H1 (cell line): ENCODE data around the gene TMEM271. TPM values are rescaled to one million over a fixed set of nuclear protein-coding genes. Genes with fewer than 3 reads are reported as not detected.

ENCODE experiments used
- CTCF ChIA-PET: fragments of 300-600 bp; sonication (Branson Sonifier 250); formaldehyde crosslinking; loops from one replicate; lab custom pipeline; 2021; ENCODE audit not compliant: partially characterized antibody; lab: Charles Lee
- POLR2A ChIA-PET: fragments of 300-600 bp; sonication (Branson Sonifier 250); formaldehyde crosslinking; loops from one replicate; lab custom pipeline; 2021; ENCODE audit warnings: inconsistent platforms; ENCODE audit not compliant: partially characterized antibody; lab: Charles Lee
- DNase-seq, 2 experiments: peaks; one replicate each; pipeline versions ENCODE4 v3.0.0 to v3.0.0-alpha.2; 2010 to 2022; ENCODE audit warnings: low spot score in 2 of 2, low read depth in 1 of 2, mixed read lengths in 1 of 2
- FAIRE-seq: peaks from 2 replicates; lab custom pipeline; 2011; peaks lifted over from hg19 to GRCh38; lab: Jason Lieb, UNC
- H2AFZ ChIP-seq: 2 replicates; pipeline ENCODE4 v1.8.1; 2012; ENCODE audit warnings: low read length, inconsistent platforms
- H2AK5ac ChIP-seq: 2 replicates; pipeline ENCODE4 v1.6.1; 2013; ENCODE audit warnings: low read depth, low read length
- H2BK120ac ChIP-seq: replicated peaks from 2 replicates; pipeline ENCODE3; 2013; ENCODE audit warnings: low read depth, low read length, inconsistent platforms
- H2BK12ac ChIP-seq: 2 replicates; pipeline ENCODE4 v1.6.1; 2013; ENCODE audit warnings: low read depth, low read length
- H2BK15ac ChIP-seq: 2 replicates; pipeline ENCODE4 v1.6.1; 2013; ENCODE audit warnings: low read length
- H2BK20ac ChIP-seq: 2 replicates; pipeline ENCODE4 v1.6.1; 2013; ENCODE audit warnings: low read length
- H2BK5ac ChIP-seq: 2 replicates; pipeline ENCODE4 v1.6.1; 2013; ENCODE audit warnings: low read depth, low read length
- H3K14ac ChIP-seq: 2 replicates; pipeline ENCODE4 v1.6.1; 2013; ENCODE audit warnings: inconsistent platforms; ENCODE audit not compliant: insufficient read length
- H3K18ac ChIP-seq: 2 replicates; pipeline ENCODE4 v1.6.1; 2013; ENCODE audit warnings: low read length; ENCODE audit errors: extremely low read depth
- H3K23ac ChIP-seq: 2 replicates; pipeline ENCODE4 v1.6.1; 2013; ENCODE audit warnings: inconsistent platforms; ENCODE audit not compliant: insufficient read length
- H3K23me2 ChIP-seq: 2 replicates; pipeline ENCODE4 v1.6.1; 2013; ENCODE audit warnings: low read depth, low read length
- H3K27ac ChIP-seq: 2 replicates; pipeline ENCODE4 v1.6.1; 2011; ENCODE audit warnings: low read depth, low read length, inconsistent platforms
- H3K27me3 ChIP-seq, 4 experiments: replicated peaks in 1 of 4; 1 replicate in 1 of 4; 2 replicates in 3 of 4; pipeline versions ENCODE4 v1.6.1 to v1.8.1; 2011 to 2013; ENCODE audit warnings: low read length in 3 of 4, mild to moderate bottlenecking in 3 of 4, inconsistent platforms in 2 of 4, mixed read lengths in 2 of 4, moderate library complexity in 1 of 4; ENCODE audit not compliant: control insufficient read depth in 3 of 4, insufficient read depth in 3 of 4; ENCODE audit errors: extremely low read depth in 1 of 4
- H3K36me3 ChIP-seq, 4 experiments: 2 replicates each; pipeline versions ENCODE4 v1.6.1 to v1.8.1; 2011 to 2013; ENCODE audit warnings: mild to moderate bottlenecking in 4 of 4, low read length in 3 of 4, moderate library complexity in 2 of 4, control low read depth in 1 of 4, inconsistent platforms in 1 of 4; ENCODE audit not compliant: insufficient read depth in 4 of 4, control insufficient read depth in 2 of 4
- H3K4ac ChIP-seq: replicated peaks from 2 replicates; pipeline ENCODE3; 2013; ENCODE audit warnings: low read length, low read depth, mixed read lengths, inconsistent platforms; ENCODE audit not compliant: insufficient read length
- H3K4me1 ChIP-seq, 4 experiments: replicated peaks in 1 of 4; 1 replicate in 1 of 4; 2 replicates in 3 of 4; pipeline versions ENCODE4 v1.6.1 to v1.8.1; 2011 to 2013; ENCODE audit warnings: low read length in 3 of 4, inconsistent platforms in 2 of 4, mixed read lengths in 1 of 4; ENCODE audit not compliant: insufficient read depth in 4 of 4, control insufficient read depth in 3 of 4
- H3K4me2 ChIP-seq, 2 experiments: 2 replicates each; pipeline versions ENCODE4 v1.6.1 to v1.8.1; 2011 to 2013; ENCODE audit warnings: low read depth in 2 of 2, low read length in 2 of 2, control low read depth in 1 of 2, inconsistent platforms in 1 of 2, mild to moderate bottlenecking in 1 of 2; ENCODE audit not compliant: insufficient read depth in 1 of 2
- H3K4me3 ChIP-seq, 4 experiments: fragments of 200-600, 300-600 bp in 1 of 4; sonication (generic), shearing (Covaris generic), sonication (Bioruptor Twin) in 1 of 4; 2 replicates each; pipeline versions ENCODE4 v1.5.1 to v1.8.1; 2011 to 2016; ENCODE audit warnings: low read length in 4 of 4, low read depth in 3 of 4, control low read depth in 2 of 4, inconsistent platforms in 2 of 4, mild to moderate bottlenecking in 2 of 4, mixed read lengths in 1 of 4, moderate library complexity in 1 of 4; ENCODE audit not compliant: insufficient read depth in 2 of 4; ENCODE audit errors: extremely low read depth in 1 of 4
- H3K56ac ChIP-seq: replicated peaks from 2 replicates; pipeline ENCODE3; 2013; ENCODE audit warnings: low read depth, mild to moderate bottlenecking, mixed read lengths, low read length, inconsistent platforms; ENCODE audit not compliant: insufficient read length
- H3K79me1 ChIP-seq: 2 replicates; pipeline ENCODE4 v1.6.1; 2013; ENCODE audit warnings: low read depth, low read length, control low read depth
- H3K79me2 ChIP-seq, 2 experiments: 2 replicates each; pipeline versions ENCODE4 v1.6.1 to v1.8.1; 2012 to 2013; ENCODE audit warnings: low read length in 2 of 2, mild to moderate bottlenecking in 2 of 2, inconsistent platforms in 1 of 2; ENCODE audit not compliant: insufficient read depth in 2 of 2, control insufficient read depth in 1 of 2
- H3K9ac ChIP-seq, 4 experiments: replicated peaks in 1 of 4; 1 replicate in 1 of 4; 2 replicates in 3 of 4; pipeline versions ENCODE4 v1.6.1 to v1.8.1; 2011 to 2013; ENCODE audit warnings: low read depth in 3 of 4, low read length in 3 of 4, control low read depth in 2 of 4, mild to moderate bottlenecking in 2 of 4, moderate library complexity in 2 of 4, inconsistent platforms in 1 of 4; ENCODE audit errors: extremely low read depth in 1 of 4
- H3K9me3 ChIP-seq, 2 experiments: 2 replicates each; pipeline versions ENCODE4 v1.6.1 to v1.8.1; 2012 to 2013; ENCODE audit warnings: mild to moderate bottlenecking in 2 of 2, moderate library complexity in 2 of 2, control low read depth in 1 of 2, inconsistent platforms in 1 of 2, low read depth in 1 of 2, low read length in 1 of 2, mixed read lengths in 1 of 2; ENCODE audit not compliant: insufficient read depth in 2 of 2
- H4K20me1 ChIP-seq, 2 experiments: replicated peaks in 1 of 2; 2 replicates each; pipeline versions ENCODE3 to v1.8.1; 2011 to 2013; ENCODE audit warnings: inconsistent platforms in 2 of 2, low read length in 2 of 2, mild to moderate bottlenecking in 1 of 2; ENCODE audit not compliant: insufficient read depth in 2 of 2, control insufficient read depth in 1 of 2
- H4K5ac ChIP-seq: 2 replicates; pipeline ENCODE4 v1.6.1; 2013; ENCODE audit warnings: low read length, low read depth, mixed read lengths, inconsistent platforms; ENCODE audit not compliant: insufficient read length
- H4K8ac ChIP-seq: 2 replicates; pipeline ENCODE4 v1.8.0; 2013; ENCODE audit warnings: mild to moderate bottlenecking, moderate library complexity, low read length, inconsistent platforms; ENCODE audit not compliant: insufficient read depth; ENCODE audit errors: extremely low read depth
- H4K91ac ChIP-seq: replicated peaks from 2 replicates; pipeline ENCODE3; 2013; ENCODE audit warnings: low read length, mixed read lengths, inconsistent platforms; ENCODE audit not compliant: insufficient read length
- ATF2 ChIP-seq: IDR thresholded peaks from 2 replicates; pipeline ENCODE4 v1.6.1; 2012; ENCODE audit warnings: low read length, inconsistent platforms
- E2F6 ChIP-seq: IDR thresholded peaks from 2 replicates; pipeline ENCODE4 v1.6.1; 2012; ENCODE audit warnings: inconsistent platforms
- EP300 ChIP-seq, 2 experiments: IDR thresholded peaks; 1 replicate in 1 of 2; 2 replicates in 1 of 2; pipeline ENCODE4 v1.6.1; 2011 to 2012; ENCODE audit warnings: low read depth in 2 of 2, low read length in 2 of 2, mild to moderate bottlenecking in 2 of 2, borderline replicate concordance in 1 of 2, inconsistent platforms in 1 of 2, moderate library complexity in 1 of 2
- GTF2F1 ChIP-seq: IDR thresholded peaks from 2 replicates; pipeline ENCODE4 v1.6.1; 2012; ENCODE audit warnings: low read depth, low read length, improper control_type of control experiment, borderline replicate concordance
- HDAC6 ChIP-seq: IDR thresholded peaks from one replicate; pipeline ENCODE4 v1.7.1; 2012; ENCODE audit warnings: low read depth, mild to moderate bottlenecking, inconsistent platforms, low read length, moderate library complexity
- POU5F1 ChIP-seq: IDR thresholded peaks from 2 replicates; pipeline ENCODE4 v1.6.1; 2011; ENCODE audit warnings: low read depth, mild to moderate bottlenecking, low read length, moderate library complexity
- RXRA ChIP-seq: IDR thresholded peaks from 2 replicates; pipeline ENCODE4 v1.6.1; 2011; ENCODE audit warnings: low read depth, mild to moderate bottlenecking, low read length, moderate library complexity; ENCODE audit not compliant: insufficient read depth
- SAP30 ChIP-seq: fragments of 300-600 bp; sonication (generic); IDR thresholded peaks from 2 replicates; pipeline ENCODE4 v1.7.1; 2012; ENCODE audit warnings: low read length, moderate library complexity, mild to moderate bottlenecking, inconsistent platforms; ENCODE audit not compliant: insufficient read depth, insufficient replicate concordance
- SIN3A ChIP-seq, 2 experiments: IDR thresholded peaks in 1 of 2; conservative IDR thresholded peaks in 1 of 2; 2 replicates each; pipeline ENCODE4 v1.6.1; 2011 to 2012; ENCODE audit warnings: low read length in 2 of 2, improper control_type of control experiment in 1 of 2, low read depth in 1 of 2, mild to moderate bottlenecking in 1 of 2
- SIRT6 ChIP-seq: IDR thresholded peaks from one replicate; pipeline ENCODE4 v1.7.1; 2012; ENCODE audit warnings: low read length, inconsistent platforms
- SIX5 ChIP-seq: IDR thresholded peaks from 2 replicates; pipeline ENCODE4 v1.6.1; 2011; ENCODE audit warnings: mild to moderate bottlenecking, low read depth, low read length
- TBP ChIP-seq: IDR thresholded peaks from 2 replicates; pipeline ENCODE4 v1.6.1; 2011; ENCODE audit warnings: low read depth, low read length, improper control_type of control experiment
- WGBS, 2 experiments: shearing (Covaris generic) in 1 of 2; methylation state at CpG; one replicate each; pipeline versions ENCODE4 v1.1.6 to v1.1.7; 2013 to 2015; ENCODE audit warnings: low lambda C conversion rate in 2 of 2, mixed read lengths in 2 of 2, inconsistent platforms in 1 of 2, low coverage in 1 of 2, missing lambda C conversion rate in 1 of 2; ENCODE audit not compliant: insufficient replicate concordance in 2 of 2, insufficient coverage in 1 of 2, insufficient read length in 1 of 2; ENCODE audit errors: extremely low coverage in 1 of 2, missing lambda C conversion rate in 1 of 2; 5-methylcytosine and 5-hydroxymethylcytosine counted together
- polyA plus RNA-seq, 7 experiments: library from polyadenylated mRNA; depleted of rRNA in 3 of 7; stranded (reverse) in 5 of 7; unstranded in 2 of 7; fragments of >200 nt in 5 of 7; fragments of 200-250 nt in 2 of 7; gene quantifications; 1 replicate in 5 of 7; 2 replicates in 1 of 7; 4 replicates in 1 of 7; pipeline versions ENCODE4 v1.2.1 to v1.2.3, GENCODE V29; 2011 to 2013; ENCODE audit warnings: missing spikeins in 2 of 7, mixed read lengths in 2 of 7
- total RNA-seq: library from RNA; stranded (reverse); fragmentation: NEBNext Ultra II Directional; extraction: Animal tissue kit (Norgen Biotek cat#: 25700); gene quantifications from 2 replicates; pipeline ENCODE4 v1.2.1, GENCODE V29; 2021

Gene TMEM271
- total and polyA plus RNA-seq, 2 of the 8 experiments (the other 6 are each of a cell fraction or from before 2014, with no cell fraction given) = 0.08 to 0.35 TPM

GRCh38 chr4:568351-568652 is 7.8 kb downstream of the TMEM271 start:
- H3K23me2 ChIP-seq = no peaks in the 10 kb centered on the region
- H3K9ac ChIP-seq = no peak overlapping the region
- no peak overlapping the region for H2BK120ac ChIP-seq
- peaks cover 1 to 15% of the 10 kb centered on the region in 2 experiments for H4K20me1 ChIP-seq
- 75% methylated on average over 2 of the region's 2 CpGs; no CpG with 5 or more reads in 1 of the 2 experiments for WGBS, 2 experiments
- H2AK5ac ChIP-seq = no peak overlapping the region
- FAIRE-seq = no peak
- no peak overlapping the region for H3K4ac ChIP-seq
- no peak overlapping the region for H3K27ac ChIP-seq
- H4K91ac ChIP-seq = peak overlapping the region; percentile 65
- H2BK20ac ChIP-seq = no peak overlapping the region
- H3K36me3 ChIP-seq = no peaks in the 10 kb centered on the region
- no peak overlapping the region for H2BK15ac ChIP-seq
- no peak overlapping the region for H3K4me2 ChIP-seq
- H3K56ac ChIP-seq = no peak overlapping the region
- H4K8ac ChIP-seq = no peak overlapping the region
- H3K27me3 ChIP-seq = peaks cover 10 to 25% (median 18%) of the 10 kb centered on the region in 4 experiments
- no peak overlapping the region for H3K4me3 ChIP-seq
- ChIA-PET CTCF (interaction anchor here (1.4 kb wide), 1 partner anchor 34 kb away, joined by 4 read pairs; no protein-coding TSS in a partner anchor), POLR2A (no interaction called here)
- no peak overlapping the region for H3K23ac ChIP-seq
- H3K18ac ChIP-seq = no peak overlapping the region; the same call in 1 of the 2 replicates
- no peak overlapping the region for H2AFZ ChIP-seq
- H3K9me3 ChIP-seq = peaks cover 7 to 10% of the 10 kb centered on the region in 2 experiments; a peak in 3 of 4 replicates
- H3K79me1 ChIP-seq = no peaks in the 10 kb centered on the region
- no peak for DNase-seq
- no peak overlapping the region for H2BK12ac ChIP-seq
- H3K14ac ChIP-seq = no peak overlapping the region
- H3K79me2 ChIP-seq = no peaks in the 10 kb centered on the region
- peaks cover 0 to 2% (median 0%) of the 10 kb centered on the region in 4 experiments; a peak in 1 of 7 replicates for H3K4me1 ChIP-seq
- H4K5ac ChIP-seq = no peak overlapping the region
- H2BK5ac ChIP-seq = no peak overlapping the region
- TF ChIP-seq HDAC6 (no peak), SIRT6 (no peak), RXRA (no peak), E2F6 (no peak), SIX5 (no peak), POU5F1 (no peak), EP300 (IDR thresholded peaks at IDR 0.05; ENCODE audit: borderline replicate concordance in 1 of 2, low read depth in 2 of 2, low read length in 2 of 2) (no peak), ATF2 (no peak), TBP (no peak), SIN3A (conservative IDR thresholded peaks at IDR 0.05 in 1 of 2, IDR thresholded peaks at IDR 0.05 in 1 of 2; ENCODE audit: low read depth in 1 of 2, low read length in 2 of 2) (no peak), SAP30 (no peak), GTF2F1 (no peak)
